T follicular helper cell (primary cell): Measurements from ENCODE around the gene LHX3.

Source experiments
- DNase-seq: peaks from one replicate; pipeline ENCODE4 v3.0.0-alpha.2; 2020; ENCODE audit warnings: low read depth
- total RNA-seq, 2 experiments: gene quantifications; one replicate each; lab custom pipeline; 2026; lab: John Stamatoyannopoulos, UW

LHX3 gene
- 0.36 to 0.52 reads per million in 2 experiments for total RNA-seq

DNA sequence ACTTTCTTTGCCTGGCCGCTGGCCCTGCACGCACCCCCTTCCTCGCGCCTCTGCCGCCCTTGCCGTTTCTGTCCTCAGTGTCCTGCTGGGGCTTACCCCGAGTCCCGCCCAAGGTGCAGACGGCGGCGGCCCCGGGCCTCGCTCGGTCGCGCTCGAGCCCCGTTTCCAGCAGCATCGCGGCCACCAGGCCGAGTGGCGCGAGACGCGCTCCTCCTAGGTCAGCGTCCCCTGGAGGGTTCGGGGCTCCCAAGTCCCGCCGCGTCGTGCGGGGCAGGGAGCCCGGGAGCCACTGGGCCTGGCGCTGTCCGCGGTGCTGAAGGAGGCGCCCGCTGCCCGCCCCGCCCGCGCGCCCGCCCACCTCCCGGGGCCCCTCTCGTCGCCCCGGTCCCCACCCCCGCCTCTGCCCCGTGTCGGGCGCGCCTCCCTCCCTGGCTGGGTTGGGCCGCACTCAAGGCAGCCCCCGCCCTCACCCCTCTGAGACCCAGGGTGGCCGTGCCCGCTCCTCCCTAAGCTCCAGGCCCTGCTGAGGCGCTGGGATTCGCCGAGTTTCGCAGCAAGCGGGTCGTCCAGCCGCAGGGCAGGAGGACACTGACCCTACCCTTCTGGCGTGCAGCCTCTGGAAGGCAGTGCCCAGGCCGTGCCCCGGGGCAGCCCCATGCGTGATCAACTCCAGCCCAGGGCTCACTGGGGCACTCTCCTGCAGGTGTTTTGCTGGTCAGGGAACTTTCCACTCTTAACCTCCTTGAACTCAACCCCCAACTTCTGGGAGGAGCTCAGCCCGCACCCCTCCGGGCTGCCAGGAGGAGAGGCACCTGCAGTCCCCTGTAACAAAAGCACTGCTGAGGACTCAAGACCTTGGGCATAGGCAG is at the start of gene LHX3:
Gene LHX3 (minus strand): TSS at position 291 of the 869 bp plus-strand sequence. CDS start 116 bp downstream, at position 175.
- DNase-seq: peak; percentile 12

DNA sequence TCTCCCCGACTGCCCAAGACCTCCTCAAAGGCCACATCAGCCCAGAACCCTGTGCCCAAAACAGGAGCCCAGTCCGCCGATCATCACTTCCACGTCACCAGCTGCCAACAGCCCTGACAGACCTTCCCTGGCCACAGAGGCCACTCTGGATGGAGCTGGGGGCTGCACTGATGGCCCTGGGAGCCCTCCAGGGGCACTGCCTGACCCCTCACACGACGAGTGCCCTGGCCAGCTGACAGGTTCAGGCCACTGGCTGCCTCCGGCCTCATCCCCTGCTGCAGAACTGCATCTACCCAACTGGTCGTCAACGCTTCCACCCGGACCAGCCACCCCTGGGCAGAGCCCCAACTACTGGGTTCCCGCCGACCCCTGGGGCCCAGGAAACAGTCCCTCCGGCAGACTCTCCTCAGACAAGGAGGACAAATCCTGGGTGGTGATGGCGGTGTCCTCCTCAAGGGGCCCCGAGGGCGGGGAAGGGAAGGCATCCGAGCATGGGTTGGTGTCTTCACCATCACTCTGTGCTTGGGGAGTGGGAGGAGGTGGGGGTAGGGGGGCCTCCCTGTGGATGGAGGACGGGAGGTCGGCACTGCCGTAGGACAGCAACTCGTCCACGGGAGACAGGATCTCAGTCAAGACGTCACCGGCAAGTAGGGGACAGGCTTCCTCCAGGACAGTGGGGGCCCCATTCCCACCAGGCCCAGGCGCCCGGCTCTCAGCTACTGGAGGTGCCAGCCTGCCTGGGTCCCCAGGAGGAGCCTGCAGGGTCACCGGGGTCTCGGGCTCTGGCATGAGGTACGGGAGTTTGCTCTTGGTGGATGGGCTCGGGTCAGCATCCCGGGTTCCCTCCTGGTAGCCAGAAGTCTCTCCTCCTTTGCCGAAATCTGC is 48.6 kb upstream of the LHX3 start:
- no peak for DNase-seq

DNA sequence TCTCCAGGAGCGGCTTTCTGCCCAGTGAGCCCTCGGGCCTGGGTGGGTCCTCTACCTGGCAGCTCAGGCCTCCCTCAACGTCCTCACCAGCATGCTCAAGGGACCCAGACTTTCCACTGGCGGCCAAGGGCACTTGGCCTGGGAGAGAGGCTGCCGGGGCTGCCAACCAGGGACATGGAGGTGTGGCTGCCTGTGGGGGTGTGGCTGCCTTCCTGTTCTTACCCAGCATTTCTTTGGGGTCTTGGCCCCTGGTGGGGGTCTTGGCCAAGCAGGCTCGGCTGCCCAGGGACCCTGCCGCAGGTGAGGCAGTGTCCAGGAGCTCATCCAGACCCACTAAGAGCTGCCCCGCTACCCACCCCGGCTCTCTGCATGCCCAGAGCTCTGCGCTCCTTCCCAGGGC is 47.9 kb upstream of the LHX3 start:
- DNase-seq: no peak

DNA sequence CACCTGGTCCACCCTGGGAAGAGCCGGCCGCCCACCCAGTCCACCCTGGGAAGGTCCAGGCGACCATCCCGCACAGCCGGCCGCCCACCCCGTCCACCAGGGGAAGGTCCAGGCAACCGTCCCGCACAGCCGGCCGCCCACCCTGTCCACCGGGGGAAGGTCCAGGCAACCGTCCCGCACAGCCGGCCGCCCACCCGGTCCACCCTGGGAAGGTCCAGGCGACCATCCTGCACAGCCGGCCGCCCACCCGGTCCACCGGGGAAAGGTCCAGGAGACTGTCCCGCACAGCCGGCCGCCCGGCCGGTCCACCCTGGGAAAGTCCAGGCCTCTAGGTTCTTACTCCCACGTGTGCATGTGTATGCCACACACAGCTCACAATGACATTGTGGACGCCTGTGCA is 47.4 kb upstream of the LHX3 start:
- no peak for DNase-seq

- DNase-seq: no peak
Measured at GRCh38 chr9:136251264-136252115, 46.6 kb upstream of the LHX3 start.

- DNase-seq: no peak
Measured at GRCh38 chr9:136250676-136251075, 45.7 kb upstream of the LHX3 start.

GRCh38 chr9:136249877-136250559 is 45.1 kb upstream of the LHX3 start:
- no peak for DNase-seq

DNA sequence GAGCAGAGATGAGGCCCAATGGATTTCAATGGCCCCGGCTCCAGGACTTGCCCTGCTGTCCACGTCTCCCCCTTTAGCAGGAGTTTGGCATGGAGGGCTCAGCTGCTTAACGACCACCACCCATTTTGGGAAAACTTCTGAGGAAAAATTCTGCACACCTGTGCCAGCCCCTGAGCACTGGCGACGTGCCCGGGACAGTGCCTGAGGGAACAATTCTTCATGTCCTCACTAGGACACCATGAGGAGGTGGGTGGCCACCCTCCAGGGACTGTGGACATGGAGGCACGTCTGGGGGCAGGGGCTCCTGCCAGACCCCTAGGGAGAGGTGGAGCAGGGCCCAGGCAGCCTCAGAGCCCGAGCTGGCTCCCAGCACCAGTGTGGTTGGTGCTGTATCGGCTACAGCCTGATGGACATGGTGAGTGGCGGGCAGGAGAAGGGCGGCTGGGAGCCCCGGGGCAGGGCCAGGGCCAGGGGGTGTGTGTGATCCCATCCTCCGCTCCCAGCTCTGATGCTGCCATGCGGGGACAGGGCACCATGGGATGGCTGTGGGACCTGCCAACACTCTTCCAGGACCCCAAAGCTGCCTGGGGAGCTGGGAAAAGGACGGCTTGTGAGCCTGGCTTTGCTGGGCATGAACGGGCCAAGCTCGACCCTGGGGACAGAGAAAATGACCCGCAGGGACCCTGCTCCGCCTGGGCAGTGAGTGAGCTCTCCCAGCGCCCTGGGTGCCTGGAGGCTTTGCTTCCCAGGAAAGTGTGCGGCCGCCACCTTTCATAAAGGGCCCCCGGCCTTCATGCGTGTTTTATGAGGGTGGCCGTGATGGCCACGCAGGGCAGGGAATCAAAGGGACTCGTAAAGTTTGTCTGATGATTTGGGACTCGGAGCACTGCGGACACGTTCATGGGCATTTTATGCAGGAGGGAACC is 44.3 kb upstream of the LHX3 start:
- no peak for DNase-seq

DNA sequence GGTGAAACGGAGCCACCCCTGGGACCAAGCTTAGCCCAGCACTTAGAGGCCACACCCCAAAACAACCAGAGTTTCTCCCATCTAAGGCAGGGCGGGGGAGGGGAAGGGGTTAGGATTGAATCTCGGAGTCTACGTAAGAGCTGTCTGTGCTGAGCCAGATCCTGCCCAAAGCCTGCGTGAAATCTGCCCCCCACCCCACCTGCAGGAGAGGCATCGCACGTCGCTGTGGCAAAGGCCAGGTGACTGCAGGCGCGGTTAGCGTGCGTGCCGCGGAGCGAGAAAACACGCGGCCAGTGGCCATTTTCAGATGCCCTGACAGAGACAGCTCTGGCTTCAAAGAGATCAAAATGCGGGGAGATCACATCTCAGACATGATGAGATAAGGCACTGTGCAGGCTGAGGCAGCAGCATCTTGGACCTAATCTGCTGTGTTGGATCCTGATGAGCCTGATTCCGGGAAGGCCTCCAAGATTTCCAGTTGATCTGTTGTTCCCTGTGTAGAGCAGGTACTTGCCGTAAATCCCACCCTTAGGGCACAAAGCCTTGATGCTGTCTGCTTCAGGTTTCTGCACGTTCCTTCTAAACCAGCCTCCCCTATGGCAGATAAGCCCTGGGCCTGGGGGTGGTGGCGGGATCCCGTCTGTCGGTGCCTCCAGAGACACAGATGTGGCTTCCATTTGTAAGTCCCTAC is 43.2 kb upstream of the LHX3 start:
- no peak for DNase-seq

- no peak for DNase-seq
Measured at GRCh38 chr9:136247551-136247916, 42.6 kb upstream of the LHX3 start.

GRCh38 chr9:136246849-136247550 is 42.1 kb upstream of the LHX3 start:
- DNase-seq: no peak

DNA sequence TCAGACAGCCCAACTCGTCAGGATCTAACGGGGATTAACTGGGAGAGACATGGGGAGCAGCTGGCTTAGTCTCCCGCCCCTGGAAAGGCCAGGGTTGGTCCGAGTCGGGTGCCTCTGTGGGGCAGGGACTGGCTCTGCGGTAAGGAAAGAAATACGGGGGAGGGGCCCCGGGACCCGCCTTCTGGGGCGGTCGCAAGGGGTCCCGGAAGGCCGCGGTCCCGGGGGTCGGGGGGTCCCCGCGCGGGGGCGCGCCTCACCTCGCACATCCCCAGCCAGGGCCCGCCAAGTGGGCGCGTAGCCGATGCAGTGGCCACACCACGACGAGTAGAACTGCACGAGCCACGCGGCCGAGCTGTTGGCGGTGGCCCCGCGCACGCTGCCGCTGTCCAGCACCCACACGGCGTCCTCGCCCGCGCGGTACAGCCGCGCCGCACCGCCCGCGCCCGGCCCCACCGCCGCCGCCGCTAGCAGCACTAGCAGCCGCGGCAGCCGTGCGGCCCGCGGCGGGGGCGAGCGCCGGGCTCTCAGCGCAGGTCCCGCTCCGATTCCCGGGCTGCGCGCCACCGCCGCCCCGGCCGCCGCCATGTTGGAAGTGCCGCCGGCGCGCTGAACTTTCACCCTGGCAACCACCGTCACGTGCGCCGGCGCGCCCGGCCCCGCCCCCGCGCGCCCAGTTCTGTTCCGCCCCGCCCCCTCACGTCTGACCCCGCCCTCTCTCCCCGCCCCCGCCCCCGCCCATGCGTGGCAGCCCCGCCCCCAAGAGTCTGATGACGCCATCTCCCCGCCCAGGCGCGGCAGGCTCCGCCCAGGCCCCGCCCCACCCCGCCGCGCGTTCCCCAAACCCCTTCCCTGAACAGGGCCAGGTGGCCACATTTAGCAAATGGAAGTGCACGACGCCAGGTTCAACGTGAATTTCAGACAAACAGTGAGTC is 40.6 kb upstream of the LHX3 start, which contains the start of gene QSOX2:
Gene QSOX2 (minus strand): TSS at position 594 of the 932 bp plus-strand sequence. CDS start 9 bp downstream, at position 585.
- DNase-seq: peak; percentile 79

DNA sequence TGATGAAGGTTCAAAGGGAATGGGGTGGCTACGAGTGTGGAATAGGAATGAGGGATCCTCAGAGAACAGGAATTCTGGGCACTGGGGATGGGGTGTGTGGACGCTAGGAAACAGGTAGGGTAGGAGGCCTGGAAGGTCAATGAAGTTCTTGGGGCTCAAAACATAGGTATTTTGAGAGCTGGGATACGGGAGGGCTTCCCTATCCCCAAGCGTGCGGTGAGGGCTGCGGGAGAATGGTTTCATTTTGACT is 40.0 kb upstream of the LHX3 start:
- DNase-seq: no peak

GRCh38 chr9:136244122-136244968 is 39.4 kb upstream of the LHX3 start:
- DNase-seq: no peak

- no peak for DNase-seq
Measured at GRCh38 chr9:136243631-136244030, 38.7 kb upstream of the LHX3 start.

- no peak for DNase-seq
Measured at GRCh38 chr9:136242918-136243525, 38.1 kb upstream of the LHX3 start.

GRCh38 chr9:136242248-136242647 is 37.3 kb upstream of the LHX3 start:
- DNase-seq: no peak
